ENCODE results near the gene PTPRN2.
"Not testable (repeated sequence)": the region's sequence is repeated elsewhere in the genome, so short reads cannot be mapped to it uniquely, and the experiment has no call there.

PTPRN2 gene

DNA sequence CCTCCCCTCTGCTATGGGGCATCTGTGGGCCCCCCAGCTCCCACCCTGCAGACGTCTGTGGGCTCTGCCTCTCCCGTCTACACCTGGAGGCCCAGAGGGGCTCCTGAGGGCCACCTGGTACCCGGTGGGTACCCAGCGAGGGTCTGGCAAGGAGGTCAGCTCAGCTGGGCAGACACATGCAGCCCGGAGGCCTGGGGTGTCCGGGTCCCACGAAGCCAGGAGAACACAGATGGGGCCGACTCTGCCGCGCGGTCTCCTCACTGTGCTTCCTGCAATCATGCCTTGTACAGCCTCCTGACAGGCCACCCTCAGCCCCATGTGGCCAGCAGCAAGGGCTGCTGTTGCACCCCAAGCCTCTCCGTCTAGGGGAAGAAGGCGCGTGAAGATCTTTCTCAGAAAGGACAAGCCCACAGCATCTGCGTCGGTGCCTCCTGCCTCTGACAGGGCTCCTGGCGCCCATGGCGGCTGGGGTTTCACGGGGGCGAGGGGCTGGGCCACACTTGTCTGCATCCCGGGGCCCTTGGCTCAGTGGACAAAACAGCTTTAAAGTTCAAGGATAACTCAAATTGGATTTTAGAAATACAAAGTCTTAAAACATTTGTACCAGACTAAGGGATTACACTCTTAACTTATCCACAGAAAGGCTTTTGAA is 859.5 kb downstream of the PTPRN2 start:
- no peak for DNase-seq (ENCODE audit: low read depth)

DNA sequence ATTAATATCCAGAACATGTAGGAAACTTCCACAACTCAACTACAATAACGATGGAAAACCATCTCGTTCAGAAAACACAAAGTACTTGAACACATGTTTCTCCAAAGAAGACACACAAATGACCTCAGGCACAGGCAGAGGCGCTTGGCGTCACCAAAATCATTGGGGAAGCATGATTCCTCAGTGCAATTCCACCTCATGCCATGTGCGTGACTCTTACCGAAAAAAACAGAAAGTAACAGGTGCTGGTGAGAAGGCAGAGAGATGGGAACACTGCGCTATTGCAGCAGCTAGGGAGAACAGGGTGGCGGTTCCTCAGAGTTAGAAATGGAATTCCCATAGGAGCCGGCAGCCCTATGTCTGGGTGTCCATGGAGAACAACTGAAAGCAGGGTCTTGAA is 860.9 kb downstream of the PTPRN2 start:
- DNase-seq (ENCODE audit: low read depth): no peak

DNA sequence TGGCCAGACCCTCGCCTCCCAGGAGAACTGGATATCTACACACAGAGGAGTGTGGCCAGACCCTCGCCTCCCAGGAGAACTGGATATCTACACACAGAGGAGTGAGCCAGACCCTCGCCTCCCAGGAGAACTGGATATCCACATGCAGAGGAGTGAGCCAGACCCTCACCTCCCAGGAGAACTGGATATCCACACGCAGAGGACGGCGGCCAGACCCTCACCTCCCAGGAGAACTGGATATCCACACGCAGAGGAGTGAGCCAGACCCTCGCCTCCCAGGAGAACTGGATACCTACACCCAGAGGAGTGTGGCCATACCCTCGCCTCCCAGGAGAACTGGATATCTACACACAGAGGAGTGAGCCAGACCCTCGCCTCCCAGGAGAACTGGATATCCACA is 862.3 kb downstream of the PTPRN2 start:
- DNase-seq (ENCODE audit: low read depth): not testable (repeated sequence)

DNA sequence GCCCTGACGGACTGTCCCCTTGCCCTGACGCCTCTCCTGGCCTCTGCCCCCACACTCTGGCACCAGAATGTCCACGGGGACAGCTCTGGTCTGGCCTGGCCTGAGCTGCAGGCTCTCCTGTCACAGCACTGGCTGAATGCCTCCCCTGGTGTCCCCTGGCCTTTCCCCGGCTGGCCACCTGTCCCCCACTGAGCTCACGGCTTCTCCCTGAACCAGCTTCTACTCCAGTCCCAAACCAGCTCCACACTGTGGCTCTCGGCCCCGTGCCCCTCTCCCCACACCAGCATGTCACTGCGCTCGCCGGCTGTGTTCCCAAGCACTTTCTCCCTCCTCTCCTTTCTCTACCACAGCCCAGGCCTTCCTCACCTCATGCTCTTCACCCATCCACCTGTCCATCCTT is 864.4 kb downstream of the PTPRN2 start:
- no peak for DNase-seq (ENCODE audit: low read depth)

DNA sequence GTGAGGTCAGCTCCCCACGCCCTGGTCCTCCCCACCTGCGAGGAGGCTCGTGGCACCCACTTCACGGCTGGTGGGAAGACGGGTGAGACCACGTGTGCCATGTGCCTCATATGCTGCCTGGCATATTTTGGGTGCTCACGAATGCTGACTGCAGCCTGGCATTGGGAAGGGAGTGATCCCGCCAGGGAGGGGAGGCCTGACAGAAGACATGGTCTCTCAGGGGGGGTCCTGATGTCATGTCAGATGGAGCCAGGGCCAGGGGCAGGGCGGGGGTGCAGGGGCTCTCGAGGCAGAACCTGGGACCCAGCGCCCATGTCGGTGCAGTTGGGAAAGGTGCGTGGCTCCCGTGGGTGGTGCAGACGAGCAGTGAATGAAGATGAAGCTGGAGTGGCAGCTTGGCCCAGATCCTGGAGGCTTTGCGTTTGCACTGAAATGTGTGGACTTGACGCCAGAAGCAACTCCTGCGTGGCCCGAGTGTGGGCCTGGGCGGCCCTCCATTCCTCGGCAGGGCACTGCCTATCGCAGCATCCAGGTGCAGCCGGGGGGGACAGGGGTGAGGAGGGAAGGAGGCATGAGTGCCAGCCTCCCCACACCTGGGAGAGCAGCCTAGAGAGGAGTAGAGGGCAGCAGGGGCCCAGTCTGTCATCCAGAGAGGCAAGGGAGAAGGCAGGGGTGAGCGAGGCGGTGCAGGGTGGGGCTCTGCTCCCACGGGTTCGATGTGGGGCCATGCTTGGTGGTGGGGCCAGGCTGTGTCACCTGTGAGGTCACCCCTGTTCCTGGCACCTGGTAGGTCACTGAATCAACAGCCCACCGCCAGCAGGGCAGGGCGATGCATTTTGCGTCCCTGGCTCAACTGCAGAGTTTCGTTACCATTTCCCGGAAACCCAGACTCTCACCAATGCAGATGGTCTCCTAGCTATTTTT is 865.2 kb downstream of the PTPRN2 start:
- DNase-seq (ENCODE audit: low read depth): no peak

DNA sequence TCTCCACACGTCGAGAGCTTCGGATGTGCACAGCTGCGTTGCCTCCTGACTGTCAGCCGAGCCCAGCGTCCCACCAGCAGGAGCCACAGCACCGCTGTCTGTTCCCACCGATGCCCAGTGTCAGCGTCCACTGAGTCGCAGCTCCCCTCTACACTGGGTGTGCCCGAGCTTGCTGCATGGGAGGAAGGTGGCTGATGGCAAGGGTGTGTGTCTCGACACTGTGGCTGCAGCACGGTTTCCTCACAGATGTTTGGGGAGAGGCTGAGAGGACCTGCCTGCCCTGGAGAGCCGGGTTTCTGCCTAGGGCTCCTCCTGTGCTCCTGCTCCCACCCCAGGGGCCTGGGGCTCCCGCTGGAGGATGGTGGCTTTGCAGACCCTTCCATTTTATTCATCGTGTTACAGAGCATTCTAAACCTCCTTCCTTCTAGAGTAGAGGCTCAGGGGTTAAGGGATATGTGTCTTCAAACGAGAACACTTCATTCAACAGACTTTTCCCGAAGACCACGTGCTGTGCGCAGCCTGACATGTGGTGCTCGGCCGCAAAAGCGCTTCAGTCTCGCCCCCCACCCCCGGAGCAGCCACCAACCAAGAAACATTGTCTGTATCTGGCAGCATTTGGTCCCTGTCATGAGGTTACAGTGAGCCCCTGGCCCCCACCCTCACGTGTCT is 866.0 kb downstream of the PTPRN2 start:
- no peak for DNase-seq (ENCODE audit: low read depth)

DNA sequence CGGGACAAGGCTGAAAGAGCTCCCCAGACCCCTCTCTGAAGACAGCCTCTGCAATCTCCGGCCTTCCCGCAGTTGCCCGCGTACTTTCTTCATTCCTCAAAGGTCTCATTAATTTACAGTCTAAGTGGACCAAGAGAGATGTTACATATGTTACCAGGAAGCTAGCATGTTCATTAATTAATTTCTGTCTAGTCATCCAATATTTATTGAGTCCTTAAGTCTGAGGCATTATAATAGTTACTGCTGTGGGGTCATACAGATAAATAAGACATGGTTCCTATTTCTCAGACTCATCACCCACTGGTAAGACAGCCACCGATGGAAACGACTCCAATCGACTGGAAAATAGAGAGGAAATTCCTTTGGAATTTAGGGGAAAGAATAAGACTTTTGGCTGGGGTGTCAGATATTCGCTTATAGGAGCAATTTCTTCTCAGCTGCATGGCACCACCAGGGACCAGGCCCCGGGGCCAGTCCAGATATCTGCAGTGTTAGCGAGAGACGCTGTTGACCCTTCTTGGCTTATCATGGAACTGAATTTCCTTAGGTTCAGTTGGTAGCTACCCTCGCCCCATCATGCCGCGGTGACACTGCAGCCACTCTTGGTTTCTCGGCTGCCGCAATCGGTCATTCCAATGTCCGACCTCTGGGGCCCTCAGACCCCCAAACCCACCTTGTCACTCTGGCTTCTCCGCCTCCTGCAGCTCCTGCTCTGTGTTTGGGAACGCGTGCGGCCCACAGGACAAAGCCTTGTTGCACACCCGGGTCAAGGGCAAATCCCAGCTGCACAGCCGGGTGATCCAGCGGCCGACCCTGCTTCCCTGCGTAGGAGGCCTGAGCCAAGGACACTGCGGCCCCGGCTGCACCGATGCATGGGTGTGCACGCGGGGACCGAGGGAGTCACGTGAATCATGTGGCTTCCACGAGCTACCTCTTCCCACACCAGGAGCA is 867.6 kb downstream of the PTPRN2 start:
- DNase-seq (ENCODE audit: low read depth): no peak

DNA sequence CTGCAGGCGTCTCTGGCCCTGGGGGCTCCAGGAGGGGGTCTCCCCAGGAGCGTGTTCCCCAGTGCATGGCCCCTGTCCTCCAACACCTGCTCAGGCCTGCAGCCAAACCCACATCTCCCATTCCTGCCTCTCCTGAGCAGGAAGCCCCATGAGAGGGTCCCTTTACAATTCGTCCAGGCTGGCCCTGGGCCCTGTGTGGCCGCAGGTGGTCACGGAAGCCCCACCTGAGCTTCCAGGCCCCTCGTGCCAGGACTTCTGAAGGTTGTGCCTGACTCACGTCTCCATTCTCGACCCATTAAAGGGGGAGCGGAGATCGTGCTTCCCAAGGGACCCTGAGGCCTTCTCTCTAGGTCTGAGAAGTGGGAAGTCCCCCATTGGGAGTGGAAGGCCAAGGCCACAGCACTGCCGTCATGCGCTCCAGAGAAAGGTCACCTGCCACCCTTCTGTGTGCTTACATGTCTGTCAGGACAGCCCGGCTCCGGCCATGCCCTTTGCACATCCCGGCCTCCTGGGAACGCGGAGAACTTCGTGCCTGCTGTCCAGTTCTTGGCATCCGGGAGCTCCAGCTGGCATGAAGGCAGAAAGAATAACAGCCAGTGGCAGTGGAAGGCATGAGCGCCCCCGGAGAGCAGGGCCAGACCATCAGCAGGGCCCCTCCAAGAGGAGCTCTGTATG is 868.5 kb downstream of the PTPRN2 start:
- no peak for DNase-seq (ENCODE audit: low read depth)

DNA sequence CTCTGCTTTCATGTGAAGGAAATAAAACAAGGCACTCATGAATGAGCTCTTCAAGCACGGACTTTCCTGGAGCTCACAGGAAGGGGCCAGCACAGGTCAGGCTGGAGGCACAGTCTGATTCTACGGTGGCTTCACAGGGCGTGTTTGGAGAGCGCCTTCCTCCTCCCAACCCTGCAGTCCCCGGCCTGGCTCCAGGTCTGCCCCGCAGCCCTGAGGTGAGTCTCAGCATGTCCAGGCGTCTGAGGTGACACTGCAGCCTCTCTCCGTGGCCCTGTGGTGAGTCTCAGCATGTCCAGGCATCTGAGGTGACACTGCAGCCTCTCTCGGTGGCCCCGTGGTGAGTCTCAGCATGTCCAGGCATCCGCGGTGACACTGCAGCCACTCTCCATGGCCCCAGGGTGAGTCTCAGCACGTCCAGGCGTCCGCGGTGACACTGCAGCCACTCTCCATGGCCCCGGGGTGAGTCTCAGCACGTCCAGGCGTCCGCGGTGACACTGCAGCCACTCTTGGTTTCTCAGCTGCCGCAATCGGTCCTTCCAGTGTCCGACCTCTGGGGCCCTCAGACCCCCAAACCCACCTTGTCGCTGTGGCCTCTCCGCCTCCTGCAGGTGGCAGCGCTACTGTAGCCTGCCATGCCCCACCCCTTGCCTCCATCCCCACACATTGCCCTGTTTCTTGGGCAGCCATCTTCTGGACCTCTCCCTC is 869.2 kb downstream of the PTPRN2 start:
- no peak for DNase-seq (ENCODE audit: low read depth)

DNA sequence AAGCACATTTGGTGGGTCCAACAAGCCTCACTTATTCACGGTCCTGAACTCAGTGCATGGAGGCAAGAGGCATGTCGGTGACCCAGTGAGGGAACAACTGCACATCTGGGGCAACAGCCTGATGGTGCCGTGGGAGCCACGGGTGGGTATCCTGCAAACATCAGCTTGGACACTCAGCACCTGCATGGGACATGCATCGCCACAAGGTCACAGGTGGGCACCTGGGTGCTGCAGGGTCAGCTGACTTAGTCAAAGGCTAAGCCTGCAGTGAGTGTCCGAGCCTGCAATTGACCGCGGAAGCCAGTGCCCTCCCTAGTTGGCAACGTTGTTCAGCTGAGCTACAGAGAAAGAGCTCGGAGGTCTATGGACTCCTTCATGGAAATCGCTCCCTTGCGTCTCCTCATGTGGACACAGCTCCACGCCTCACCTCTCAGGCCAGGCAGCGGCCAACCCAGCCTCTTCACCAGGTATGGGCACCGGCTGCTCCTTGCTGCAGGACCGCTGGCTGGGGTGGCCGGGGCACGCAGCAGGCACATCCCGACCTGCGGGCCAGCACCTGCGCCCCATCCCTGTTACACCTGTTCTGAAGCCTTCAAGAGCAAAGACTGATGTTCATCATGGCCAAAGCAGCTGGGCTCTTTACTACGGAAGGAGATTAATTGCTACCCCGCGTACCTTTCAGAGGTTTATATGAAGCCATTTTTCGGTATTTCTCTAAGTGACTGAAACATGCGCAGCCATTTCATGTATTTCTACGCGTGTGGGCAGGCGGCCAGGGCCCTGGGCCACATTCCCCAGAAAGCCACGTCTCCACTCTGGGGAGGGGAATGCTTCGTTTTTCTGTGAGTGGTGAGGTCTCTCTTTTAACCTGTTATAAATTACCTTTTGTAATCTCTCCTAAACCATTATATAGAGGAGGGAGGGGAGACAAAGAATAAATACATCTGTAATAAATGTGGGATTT is 870.1 kb downstream of the PTPRN2 start:
- no peak for DNase-seq (ENCODE audit: low read depth)

DNA sequence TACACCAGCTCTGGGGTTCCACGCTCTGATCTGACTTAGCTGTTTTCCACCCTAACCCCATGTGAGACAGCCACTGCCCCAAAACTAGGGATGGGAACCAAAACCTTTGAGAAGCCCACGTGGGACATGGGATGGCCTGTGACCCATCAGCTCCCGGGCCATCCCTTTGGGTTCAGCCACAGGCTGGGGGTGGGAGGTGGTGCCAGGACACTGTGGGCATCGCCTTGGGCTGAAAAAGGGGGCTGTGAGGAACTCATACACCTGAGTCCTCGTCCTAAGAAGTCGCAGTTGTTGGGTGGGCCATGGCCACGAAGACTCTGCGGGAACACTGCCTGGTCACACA is 871.7 kb downstream of the PTPRN2 start:
- DNase-seq (ENCODE audit: low read depth): no peak

DNA sequence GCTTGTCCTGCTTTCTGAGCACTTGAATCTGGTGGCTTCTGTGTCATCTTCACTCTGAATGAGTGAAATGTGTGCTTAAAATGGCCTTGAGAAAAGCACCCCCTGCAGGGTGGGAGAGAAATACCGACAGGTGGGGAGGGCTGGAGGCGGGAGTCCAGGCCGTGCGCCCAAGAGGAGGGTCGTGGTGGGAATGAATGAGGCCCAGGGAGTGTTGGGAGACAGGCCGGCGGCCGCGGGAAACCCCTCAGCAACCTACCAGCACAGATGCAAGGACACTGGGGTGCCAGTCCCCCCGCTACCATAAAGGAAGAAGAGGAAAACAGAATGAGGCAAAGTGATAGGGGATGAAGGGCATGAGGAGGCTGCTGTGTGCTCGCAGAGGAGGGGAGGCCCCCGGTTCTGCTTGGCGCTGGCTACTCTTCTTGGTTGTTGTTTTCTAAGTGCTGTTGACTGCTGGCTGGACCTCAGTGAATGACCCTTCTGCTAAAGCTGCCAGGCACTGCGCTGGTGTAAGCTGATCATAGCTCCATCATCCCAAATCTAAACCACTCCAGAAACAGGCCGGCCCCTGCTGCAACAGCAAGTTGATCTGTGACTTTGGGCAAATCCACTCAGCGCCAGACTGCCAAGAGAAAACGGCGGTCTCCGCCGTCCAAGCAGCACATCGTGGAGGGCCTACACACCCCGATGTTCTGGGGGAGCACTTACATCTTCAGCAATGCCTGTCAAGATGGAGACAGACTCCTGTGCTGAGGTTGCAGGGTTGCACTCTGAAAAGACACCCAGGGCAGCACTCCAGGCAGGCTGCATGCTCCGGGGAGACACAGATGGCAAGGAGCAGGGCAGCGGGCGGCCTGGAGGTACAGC is 872.3 kb downstream of the PTPRN2 start:
- no peak for DNase-seq (ENCODE audit: low read depth)

DNA sequence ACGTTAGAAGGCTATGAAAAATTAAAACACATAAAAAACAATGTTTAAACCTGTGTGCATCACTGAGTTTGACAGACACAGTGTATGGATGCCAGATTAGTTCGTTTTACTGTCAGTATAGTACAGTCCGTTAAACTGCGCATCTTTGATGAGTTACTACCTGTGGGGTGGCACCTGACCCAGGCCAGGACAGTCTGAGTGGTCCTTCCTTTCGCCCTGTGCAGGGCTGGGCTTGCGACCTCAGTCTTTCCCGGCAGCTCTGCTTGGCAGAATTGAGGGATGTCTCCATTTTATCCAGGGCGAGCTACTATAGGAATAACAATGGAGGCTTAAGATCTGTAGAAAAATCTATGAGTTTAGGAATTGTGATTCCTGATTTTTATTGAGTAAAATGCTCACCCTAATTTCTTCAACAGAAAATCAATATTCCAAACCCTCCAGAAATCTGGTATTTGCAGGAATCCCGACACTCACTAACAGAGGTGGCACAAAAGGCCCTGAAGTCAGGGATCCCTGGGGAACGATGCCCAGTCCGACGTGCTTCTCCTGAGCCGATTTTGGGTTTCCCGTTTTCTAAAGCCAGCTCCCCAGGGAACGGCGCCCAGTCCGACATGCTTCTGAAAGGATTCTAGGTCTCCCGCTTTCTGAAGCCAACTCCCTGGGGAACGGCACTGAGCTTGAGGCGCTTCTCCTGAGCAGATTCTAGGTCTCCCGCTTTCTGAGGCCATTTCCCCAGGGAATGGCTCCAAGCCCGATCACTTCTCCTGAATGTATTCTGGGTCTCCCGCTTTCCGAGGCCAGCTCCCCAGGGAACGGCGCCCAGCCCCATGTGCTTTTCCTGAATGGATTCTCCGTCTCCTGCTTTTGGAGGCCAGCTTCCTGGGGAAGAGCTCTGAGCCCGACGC is 873.2 kb downstream of the PTPRN2 start:
- no peak for DNase-seq (ENCODE audit: low read depth)

DNA sequence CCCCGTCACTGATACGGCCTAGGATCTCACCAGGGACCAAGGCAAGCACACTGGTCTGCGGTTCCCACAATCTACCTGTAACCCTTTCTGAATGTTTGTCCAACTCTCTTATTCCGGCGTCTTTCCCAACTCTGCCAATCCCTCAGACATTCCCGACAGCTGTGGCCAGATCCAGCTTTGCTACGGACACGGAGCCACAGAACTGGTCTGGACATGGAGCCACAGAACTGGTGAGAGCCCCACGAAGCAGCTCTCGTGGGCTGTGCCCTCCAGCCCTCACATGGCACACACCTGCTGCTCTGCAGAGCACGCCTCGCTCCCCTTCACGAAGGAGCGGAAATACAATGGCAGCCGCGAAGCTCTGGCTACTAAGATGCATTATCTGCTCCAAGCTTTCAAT is 874.0 kb downstream of the PTPRN2 start:
- DNase-seq (ENCODE audit: low read depth): no peak

DNA sequence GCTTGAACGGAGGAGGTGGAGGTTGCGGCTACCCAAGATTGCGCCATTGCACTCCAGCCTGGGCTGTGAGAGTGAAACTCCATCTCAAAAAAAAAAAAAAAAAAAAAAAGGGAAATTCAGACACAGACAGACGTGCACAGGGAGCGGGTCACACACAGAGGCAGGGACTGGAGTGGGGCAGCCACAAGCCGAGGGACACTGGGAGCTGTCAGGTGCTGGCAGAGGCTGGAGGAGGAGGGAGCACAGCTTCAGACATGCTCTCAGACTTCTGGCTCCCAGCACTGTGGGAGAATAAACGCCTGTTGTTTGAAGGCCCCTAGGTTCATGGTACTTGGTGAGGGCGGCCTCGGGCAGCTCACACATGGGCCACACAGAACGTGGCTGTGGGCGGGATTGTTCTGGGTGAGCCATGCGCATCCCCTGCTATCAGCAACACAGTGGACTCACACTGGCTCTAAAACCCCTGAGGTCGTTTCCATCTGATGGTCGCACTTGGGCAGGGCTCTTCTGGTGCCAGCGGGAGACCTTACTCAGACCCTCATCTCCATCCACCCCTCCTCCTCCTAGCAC is 874.9 kb downstream of the PTPRN2 start:
- no peak for DNase-seq (ENCODE audit: low read depth)

DNA sequence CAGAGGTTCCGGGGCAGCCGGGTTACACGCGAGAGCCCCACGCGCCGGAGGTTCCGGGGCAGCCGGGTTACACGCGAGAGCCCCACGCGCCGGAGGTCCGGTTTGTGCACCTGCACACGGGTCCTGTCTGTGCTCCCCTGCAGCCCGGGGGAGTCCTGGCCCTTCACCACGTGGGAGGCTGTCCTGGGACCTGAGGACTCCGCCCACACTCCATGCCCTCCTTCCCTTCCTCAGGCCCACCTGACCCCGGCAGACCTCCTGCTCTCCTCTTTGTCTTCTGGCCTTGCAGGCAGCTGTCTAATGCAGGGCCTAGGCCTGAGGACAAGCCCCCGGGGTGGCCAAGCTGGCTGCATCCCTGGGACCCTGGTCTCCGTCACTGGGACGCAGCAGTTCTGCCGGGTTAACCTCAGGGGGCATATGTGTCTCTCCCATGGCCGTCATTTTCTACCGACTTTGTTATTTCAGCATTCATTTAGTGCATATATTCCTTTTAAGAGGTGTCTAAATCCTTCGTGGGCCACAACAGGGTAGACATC is 876.2 kb downstream of the PTPRN2 start:
- no peak for DNase-seq (ENCODE audit: low read depth)

DNA sequence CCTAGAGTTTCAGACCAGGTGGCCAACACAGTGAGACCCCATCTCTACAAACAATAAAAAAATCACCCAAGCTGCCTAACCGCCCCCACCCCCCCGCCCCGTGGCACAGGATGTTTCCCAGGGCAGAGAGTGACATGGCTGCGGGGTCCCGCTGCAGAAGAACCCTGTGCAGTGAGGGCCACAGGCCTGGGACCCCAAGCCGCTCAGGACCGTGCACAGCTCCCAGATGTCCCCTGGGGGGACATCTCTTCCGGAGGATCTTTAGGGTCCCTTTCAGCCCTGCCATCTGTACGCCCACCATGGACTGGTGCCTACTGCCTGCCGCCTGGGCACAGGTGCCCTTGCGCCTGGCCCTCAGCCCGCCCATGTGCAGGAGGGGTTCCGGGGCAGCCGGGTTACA is 877.2 kb downstream of the PTPRN2 start:
- DNase-seq (ENCODE audit: low read depth): no peak

Measured in stimulated activated CD4-positive, alpha-beta T cell treated with anti-CD3 and anti-CD28 coated beads, Interleukin-2, amount 100 ng/mL, for 4 hours (primary cell).